ENCODE measurements around the gene TMPRSS2. TPM values are rescaled to one million over a fixed set of nuclear protein-coding genes. Genes with fewer than 3 reads are reported as not detected.
"Not testable (repeated sequence)": the region's sequence is repeated elsewhere in the genome, so short reads cannot be mapped to it uniquely, and the experiment has no call there.

The TMPRSS2 gene
- total RNA-seq, 1 donor from 2014 or later = 0.84 TPM

GRCh38 chr21:41418393-41418792, 89.6 kb downstream of the TMPRSS2 start:
- H3K27ac Mint-ChIP-seq (ENCODE audit: unreplicated experiment) = no peak overlapping the region
- FAIRE-seq = no peak
- Histone ChIP-seq H3K79me2 (ENCODE audit: insufficient read depth, low read length) (no peaks in the 10 kb centered on the region), H3K4me2 (ENCODE audit: low read length) (no peak overlapping the region), H3K27ac (ENCODE audit: low read depth, low read length) (no peak overlapping the region), H2AFZ (ENCODE audit: low read depth, low read length) (no peak overlapping the region), H4K20me1 (ENCODE audit: insufficient read depth, low read length) (no peaks in the 10 kb centered on the region), H3K27me3 (ENCODE audit: insufficient read depth, low read length) (no peaks in the 10 kb centered on the region), H3K4me3 (ENCODE audit: insufficient read depth, low read depth, low read length) (no peak overlapping the region), H3K9me3 (ENCODE audit: insufficient read depth, low read depth, low read length) (no peaks in the 10 kb centered on the region), H3K36me3 (ENCODE audit: insufficient read depth, low read length) (no peaks in the 10 kb centered on the region), H3K9ac (ENCODE audit: low read length) (no peak overlapping the region), H3K4me1 (ENCODE audit: insufficient read depth, low read length) (no peaks in the 10 kb centered on the region)
- no peak for TF ChIP-seq CTCF (IDR thresholded peaks at IDR 0.05; ENCODE audit: insufficient read depth, low read depth, low read length)
- TF ChIP-seq EZH2 (IDR thresholded peaks at IDR 0.05; ENCODE audit: insufficient read depth, low read length) = no peak
- peaks cover 3% of the 10 kb centered on the region for H3K9me3 Mint-ChIP-seq (ENCODE audit: unreplicated experiment)
- H3K4me1 Mint-ChIP-seq (ENCODE audit: low read depth, unreplicated experiment) = peaks cover 14% of the 10 kb centered on the region
- no peak overlapping the region for H3K4me3 Mint-ChIP-seq (ENCODE audit: unreplicated experiment)
- no peak for DNase-seq (ENCODE audit: low read depth)
- no peaks in the 10 kb centered on the region for H3K36me3 Mint-ChIP-seq (ENCODE audit: low read depth, unreplicated experiment)
- no peaks in the 10 kb centered on the region for H3K27me3 Mint-ChIP-seq (ENCODE audit: low read depth, unreplicated experiment)

GRCh38 chr21:41417505-41417904, 90.5 kb downstream of the TMPRSS2 start:
- DNase-seq (ENCODE audit: low read depth); H3K79me2 ChIP-seq (ENCODE audit: insufficient read depth, low read length); H3K9ac ChIP-seq (ENCODE audit: low read length); H3K36me3 ChIP-seq (ENCODE audit: insufficient read depth, low read length); H3K9me3 ChIP-seq (ENCODE audit: insufficient read depth, low read depth, low read length); H3K4me2 ChIP-seq (ENCODE audit: low read length); H2AFZ ChIP-seq (ENCODE audit: low read depth, low read length); H3K4me3 ChIP-seq (ENCODE audit: insufficient read depth, low read depth, low read length); H3K9me3 Mint-ChIP-seq (ENCODE audit: unreplicated experiment); FAIRE-seq; H3K27me3 ChIP-seq (ENCODE audit: insufficient read depth, low read length); H4K20me1 ChIP-seq (ENCODE audit: insufficient read depth, low read length); H3K4me1 ChIP-seq (ENCODE audit: insufficient read depth, low read length); H3K36me3 Mint-ChIP-seq (ENCODE audit: low read depth, unreplicated experiment); H3K27me3 Mint-ChIP-seq (ENCODE audit: low read depth, unreplicated experiment); H3K27ac Mint-ChIP-seq (ENCODE audit: unreplicated experiment); H3K4me3 Mint-ChIP-seq (ENCODE audit: unreplicated experiment); H3K27ac ChIP-seq (ENCODE audit: low read depth, low read length): not testable (repeated sequence)
- peaks cover 14% of the 10 kb centered on the region for H3K4me1 Mint-ChIP-seq (ENCODE audit: low read depth, unreplicated experiment)

Other genes with a start within 250 kb of the TMPRSS2 start
- gene FAM3B, start 191.4 kb downstream of the TMPRSS2 start, total RNA-seq = not detected in 2 replicates
- gene MX2, start 146.1 kb downstream of the TMPRSS2 start, total RNA-seq = 8.6 and 13.8 TPM in 2 replicates
- gene MX1, start 81.9 kb downstream of the TMPRSS2 start, total RNA-seq = 420 and 434 TPM in 2 replicates